Natural killer cell (primary cell): ENCODE results near the gene SLC39A13. TPM values are rescaled to one million over a fixed set of nuclear protein-coding genes. Genes with fewer than 3 reads are reported as not detected.

Source experiments
- ATAC-seq, 3 donors: fragments of 150-1000 bp in 2 of 3; fragments of 200-7000 bp in 1 of 3; cut with Tn5 transposase; 1 replicate in 1 of 3; 2 replicates in 2 of 3; pipeline ENCODE4 v1.10.0; 2021; ENCODE audit warnings: mild to moderate bottlenecking in 2 of 3, moderate library complexity in 2 of 3
- DNase-seq, 2 donors: peaks; one replicate each; pipeline versions ENCODE4 v3.0.0 to v3.0.0-alpha.2; 2013 to 2021; ENCODE audit warnings: mixed read lengths in 1 of 2
- H3K27ac ChIP-seq: one replicate; pipeline ENCODE4 v1.5.1; 2013; ENCODE audit warnings: mild to moderate bottlenecking, low read length
- H3K27me3 ChIP-seq: one replicate; pipeline ENCODE4 v1.6.1; 2013; ENCODE audit warnings: low read length; ENCODE audit not compliant: control insufficient read depth, insufficient read depth
- H3K36me3 ChIP-seq: one replicate; pipeline ENCODE4 v1.6.1; 2013; ENCODE audit warnings: low read length; ENCODE audit not compliant: control insufficient read depth, insufficient read depth
- H3K4me1 ChIP-seq: one replicate; pipeline ENCODE4 v1.6.1; 2013; ENCODE audit warnings: low read length; ENCODE audit not compliant: control insufficient read depth, insufficient read depth
- H3K4me3 ChIP-seq: one replicate; pipeline ENCODE4 v1.5.1; 2013; ENCODE audit warnings: low read length
- H3K9me3 ChIP-seq: one replicate; pipeline ENCODE4 v1.6.1; 2013; ENCODE audit warnings: low read length; ENCODE audit not compliant: control insufficient read depth, insufficient read depth
- H3K27ac Mint-ChIP-seq, 2 donors: one replicate each; pipeline ENCODE4 v1.8.0; 2022; ENCODE audit warnings: mild to moderate bottlenecking in 2 of 2, mixed read lengths in 2 of 2, moderate library complexity in 1 of 2
- H3K27me3 Mint-ChIP-seq, 2 donors: one replicate each; pipeline ENCODE4 v1.8.0; 2022; ENCODE audit warnings: low read depth in 2 of 2, mixed read lengths in 2 of 2
- H3K36me3 Mint-ChIP-seq: one replicate; pipeline ENCODE4 v1.8.0; 2022; ENCODE audit warnings: mixed read lengths
- H3K4me1 Mint-ChIP-seq, 2 donors: one replicate each; pipeline ENCODE4 v1.8.0; 2022; ENCODE audit warnings: mixed read lengths in 2 of 2
- H3K4me3 Mint-ChIP-seq: one replicate; pipeline ENCODE4 v1.8.0; 2022; ENCODE audit warnings: mild to moderate bottlenecking, moderate library complexity, mixed read lengths
- H3K9me3 Mint-ChIP-seq, 2 donors: one replicate each; pipeline ENCODE4 v1.8.0; 2022; ENCODE audit warnings: mixed read lengths in 2 of 2
- CTCF ChIP-seq: fragments of 200-600 bp; IDR thresholded peaks from one replicate; pipeline ENCODE4 v1.8.0; 2022; ENCODE audit warnings: antibody characterized with exemption
- WGBS: methylation state at CpG from one replicate; pipeline ENCODE4 v1.1.7; 2013; ENCODE audit warnings: missing lambda C conversion rate; ENCODE audit not compliant: insufficient coverage; 5-methylcytosine and 5-hydroxymethylcytosine counted together
- intact Hi-C: fragments of 100-400 bp; cut with micrococcal nuclease; formaldehyde crosslinking; loops from one replicate; pipeline ENCODE4 v1.14.2; 2022
- total RNA-seq, 4 donors: library from RNA; stranded (reverse); fragments of 120-200 nt in 1 of 4; gene quantifications; one replicate each; pipeline versions ENCODE4 v1.2.3 to v1.2.4, GENCODE V29; 2013 to 2022

SLC39A13 gene
- total RNA-seq, 3 donors from 2014 or later (not counting 1 experiment from before 2014, with no cell fraction given), result 29.1 to 34.7 (median 32.6) TPM

- no peaks in the 10 kb centered on the region for H3K9me3 Mint-ChIP-seq
- H3K4me3 Mint-ChIP-seq, result peak overlapping the region; percentile 52
- peaks cover 51 to 82% of the 10 kb centered on the region in 2 donors for H3K4me1 Mint-ChIP-seq
- peak in 1 of 3 donors; percentile 33 for ATAC-seq
- Histone ChIP-seq H3K27me3 (no peaks in the 10 kb centered on the region), H3K27ac (peak overlapping the region; percentile 41), H3K9me3 (no peaks in the 10 kb centered on the region), H3K4me1 (peaks cover 88% of the 10 kb centered on the region), H3K36me3 (no peaks in the 10 kb centered on the region), H3K4me3 (no peak overlapping the region)
- peak overlapping the region; percentile 71 to 85 for H3K27ac Mint-ChIP-seq
- no peak for TF ChIP-seq CTCF
- intact Hi-C loops, result no loop called here
- H3K27me3 Mint-ChIP-seq, result no peaks in the 10 kb centered on the region
- 83% methylated on average over 11 of the region's 11 CpGs for WGBS
- peak; percentile 18 for DNase-seq
- no peaks in the 10 kb centered on the region for H3K36me3 Mint-ChIP-seq
Measured at GRCh38 chr11:47391077-47391583, 17.3 kb upstream of the SLC39A13 start.

GRCh38 chr11:47391711-47392432 is 16.5 kb upstream of the SLC39A13 start:
- DNase-seq, result no peak
- H3K4me1 Mint-ChIP-seq, result peaks cover 51 to 82% of the 10 kb centered on the region in 2 donors
- Histone ChIP-seq H3K4me1 (peaks cover 89% of the 10 kb centered on the region), H3K9me3 (no peaks in the 10 kb centered on the region), H3K36me3 (no peaks in the 10 kb centered on the region), H3K27ac (peak overlapping the region; percentile 14), H3K27me3 (no peaks in the 10 kb centered on the region), H3K4me3 (no peak overlapping the region)
- intact Hi-C loops, result no loop called here
- no peaks in the 10 kb centered on the region for H3K27me3 Mint-ChIP-seq
- H3K9me3 Mint-ChIP-seq, result no peaks in the 10 kb centered on the region
- no peak for TF ChIP-seq CTCF
- H3K36me3 Mint-ChIP-seq, result no peaks in the 10 kb centered on the region
- H3K27ac Mint-ChIP-seq, result peak overlapping the region; percentile 71 to 92
- WGBS, result 94% methylated on average over 16 of the region's 16 CpGs
- H3K4me3 Mint-ChIP-seq, result peak overlapping the region; percentile 42
- ATAC-seq, result no peak

- ATAC-seq (no peak), DNase-seq (peak in 1 of 2 donors; percentile 9)
- peaks cover 51 to 86% of the 10 kb centered on the region in 2 donors for H3K4me1 Mint-ChIP-seq
- H3K9me3 ChIP-seq, result no peaks in the 10 kb centered on the region
- no peaks in the 10 kb centered on the region for H3K27me3 Mint-ChIP-seq
- no peak overlapping the region for H3K4me3 Mint-ChIP-seq
- H3K9me3 Mint-ChIP-seq, result no peaks in the 10 kb centered on the region
- peak overlapping the region in 1 of 2 donors; percentile 92 for H3K27ac Mint-ChIP-seq
- no peaks in the 10 kb centered on the region for H3K36me3 Mint-ChIP-seq
- H3K27me3 ChIP-seq, result no peaks in the 10 kb centered on the region
- H3K36me3 ChIP-seq, result no peaks in the 10 kb centered on the region
- peaks cover 85% of the 10 kb centered on the region for H3K4me1 ChIP-seq
- peak overlapping the region; percentile 43 for H3K27ac ChIP-seq
- no peak for TF ChIP-seq CTCF
- 82% methylated on average over 14 of the region's 14 CpGs for WGBS
- intact Hi-C loops, result no loop called here
- no peak overlapping the region for H3K4me3 ChIP-seq
Measured at GRCh38 chr11:47392546-47393162, 15.7 kb upstream of the SLC39A13 start.
